Measurements from ENCODE around the gene SORBS2.

Gene SORBS2

DNA sequence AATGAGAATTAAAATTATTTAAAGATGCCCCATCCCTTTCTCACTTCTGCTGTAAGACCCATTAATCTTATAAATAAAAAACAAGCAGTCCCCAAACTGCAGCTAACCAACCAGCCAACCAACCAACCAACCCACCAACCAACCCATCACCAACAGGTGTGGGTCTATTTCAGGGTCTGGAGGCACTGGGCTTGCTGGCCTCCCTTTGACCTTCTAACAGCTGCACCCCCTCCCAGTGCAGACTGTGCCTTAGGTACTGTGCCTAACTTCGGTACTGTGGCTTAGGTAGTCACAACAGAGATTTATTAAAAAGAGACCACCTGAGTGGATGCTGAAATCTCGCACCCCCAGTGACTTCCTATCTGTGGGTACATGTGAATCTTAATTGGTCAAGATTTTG is 128.1 kb downstream of the SORBS2 start:
- Histone ChIP-seq H3K9ac (ENCODE audit: low read depth, low read length) (no peak overlapping the region), H3K9me3 (ENCODE audit: insufficient read depth, low read depth, low read length) (no peaks in the 10 kb centered on the region), H3K4me3 (ENCODE audit: low read length) (no peak overlapping the region), H3K36me3 (ENCODE audit: insufficient read depth, low read length) (no peaks in the 10 kb centered on the region), H3K27ac (ENCODE audit: low read depth, low read length) (no peak overlapping the region), H3K4me1 (ENCODE audit: insufficient read depth, low read length) (no peaks in the 10 kb centered on the region), H3K27me3 (ENCODE audit: insufficient read depth, low read length) (no peaks in the 10 kb centered on the region)
- 88% methylated on average over 2 of the region's 2 CpGs for WGBS

DNA sequence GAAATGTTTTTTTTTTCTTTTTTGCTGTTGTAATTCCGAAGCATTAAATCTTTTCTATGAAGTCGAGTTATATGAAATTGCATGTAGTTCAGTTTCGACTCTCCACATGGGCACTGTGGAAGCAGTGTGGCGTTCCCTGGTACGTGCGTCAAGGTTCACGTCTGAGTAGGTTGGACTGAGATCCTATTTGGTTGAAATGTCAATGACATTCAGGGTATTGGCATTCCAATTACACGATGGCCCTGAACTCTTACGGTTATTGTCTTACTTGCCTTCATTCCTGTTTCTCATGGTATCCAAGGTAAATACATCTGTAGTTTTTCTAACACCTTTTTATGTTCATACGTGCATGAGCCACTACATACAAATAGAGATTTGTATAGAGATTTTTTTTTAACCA is 128.8 kb downstream of the SORBS2 start:
- H3K4me1 ChIP-seq (ENCODE audit: insufficient read depth, low read length), result no peaks in the 10 kb centered on the region
- no peak overlapping the region for H3K27ac ChIP-seq (ENCODE audit: low read depth, low read length)
- no peak overlapping the region for H3K9ac ChIP-seq (ENCODE audit: low read depth, low read length)
- WGBS, result 96% methylated on average over 9 of the region's 10 CpGs
- H3K27me3 ChIP-seq (ENCODE audit: insufficient read depth, low read length), result no peaks in the 10 kb centered on the region
- no peaks in the 10 kb centered on the region for H3K9me3 ChIP-seq (ENCODE audit: insufficient read depth, low read depth, low read length)
- H3K4me3 ChIP-seq (ENCODE audit: low read length), result no peak overlapping the region
- no peaks in the 10 kb centered on the region for H3K36me3 ChIP-seq (ENCODE audit: insufficient read depth, low read length)

- H3K36me3 ChIP-seq (ENCODE audit: insufficient read depth, low read length), result no peaks in the 10 kb centered on the region
- H3K4me1 ChIP-seq (ENCODE audit: insufficient read depth, low read length), result no peaks in the 10 kb centered on the region
- H3K9me3 ChIP-seq (ENCODE audit: insufficient read depth, low read depth, low read length), result no peaks in the 10 kb centered on the region
- WGBS, result 92% methylated on average over 4 of the region's 5 CpGs
- no peak overlapping the region for H3K27ac ChIP-seq (ENCODE audit: low read depth, low read length)
- no peak overlapping the region for H3K9ac ChIP-seq (ENCODE audit: low read depth, low read length)
- H3K27me3 ChIP-seq (ENCODE audit: insufficient read depth, low read length), result no peaks in the 10 kb centered on the region
- no peak overlapping the region for H3K4me3 ChIP-seq (ENCODE audit: low read length)
These were observed 129.8 kb downstream of the SORBS2 start for GRCh38 chr4:185682236-185682635.

DNA sequence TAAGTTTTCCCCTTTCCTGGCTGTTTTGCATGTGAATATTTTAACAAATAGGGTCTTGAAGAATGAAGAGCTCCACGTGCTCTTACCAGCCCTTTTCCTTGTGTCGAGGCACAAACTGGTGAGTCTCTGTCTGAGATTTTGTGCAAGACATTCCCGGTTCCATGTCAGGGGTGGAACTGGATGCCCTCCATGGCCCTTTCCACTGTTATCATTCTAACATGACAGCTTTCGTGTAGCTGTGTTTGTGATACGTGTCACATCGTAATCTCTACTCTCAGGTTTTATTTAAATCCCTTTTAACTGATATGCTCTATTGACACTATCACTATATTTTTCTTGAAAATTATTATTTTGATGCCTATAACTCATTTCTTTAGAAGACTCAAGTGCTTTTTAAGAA is 130.4 kb downstream of the SORBS2 start:
- WGBS, result 87% methylated on average over 6 of the region's 6 CpGs
- H3K27me3 ChIP-seq (ENCODE audit: insufficient read depth, low read length), result no peaks in the 10 kb centered on the region

DNA sequence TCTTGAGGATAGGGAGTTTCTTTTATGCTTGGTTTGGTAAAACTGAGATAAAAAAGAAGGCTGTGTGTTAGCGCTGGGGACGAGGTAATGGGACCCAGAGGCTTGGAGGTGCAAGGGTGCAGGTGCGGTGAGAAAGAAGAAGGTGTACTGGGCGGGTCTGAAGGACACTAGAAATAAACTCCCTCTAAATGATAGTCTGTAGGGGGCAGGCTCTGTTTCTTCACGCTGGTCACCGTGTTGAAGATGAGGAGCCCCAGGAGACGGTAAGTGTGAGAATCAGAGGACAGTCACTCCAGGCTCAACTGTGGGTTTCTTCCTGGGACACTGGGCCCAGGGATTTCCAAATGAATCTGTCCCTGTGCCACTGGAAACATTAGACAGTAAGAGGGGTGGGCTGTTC is 131.4 kb downstream of the SORBS2 start:
- 89% methylated on average over 7 of the region's 7 CpGs for WGBS
- H3K4me3 ChIP-seq (ENCODE audit: low read length), result no peak overlapping the region
- H3K27ac ChIP-seq (ENCODE audit: low read depth, low read length), result no peak overlapping the region
- no peaks in the 10 kb centered on the region for H3K4me1 ChIP-seq (ENCODE audit: insufficient read depth, low read length)
- H3K9ac ChIP-seq (ENCODE audit: low read depth, low read length), result no peak overlapping the region
- no peaks in the 10 kb centered on the region for H3K9me3 ChIP-seq (ENCODE audit: insufficient read depth, low read depth, low read length)
- no peaks in the 10 kb centered on the region for H3K27me3 ChIP-seq (ENCODE audit: insufficient read depth, low read length)
- no peaks in the 10 kb centered on the region for H3K36me3 ChIP-seq (ENCODE audit: insufficient read depth, low read length)

More for the DNA sequence above, 130.4 kb downstream of the SORBS2 start:
- no peaks in the 10 kb centered on the region for H3K9me3 ChIP-seq (ENCODE audit: insufficient read depth, low read depth, low read length)
- H3K4me3 ChIP-seq (ENCODE audit: low read length), result no peak overlapping the region
- no peak overlapping the region for H3K9ac ChIP-seq (ENCODE audit: low read depth, low read length)
- no peak overlapping the region for H3K27ac ChIP-seq (ENCODE audit: low read depth, low read length)
- no peaks in the 10 kb centered on the region for H3K36me3 ChIP-seq (ENCODE audit: insufficient read depth, low read length)
- no peaks in the 10 kb centered on the region for H3K4me1 ChIP-seq (ENCODE audit: insufficient read depth, low read length)

GRCh38 chr4:185679523-185679922 is 132.5 kb downstream of the SORBS2 start:
- Histone ChIP-seq H3K4me3 (ENCODE audit: low read length) (no peak overlapping the region), H3K27me3 (ENCODE audit: insufficient read depth, low read length) (no peaks in the 10 kb centered on the region), H3K9ac (ENCODE audit: low read depth, low read length) (no peak overlapping the region), H3K36me3 (ENCODE audit: insufficient read depth, low read length) (no peaks in the 10 kb centered on the region), H3K4me1 (ENCODE audit: insufficient read depth, low read length) (no peaks in the 10 kb centered on the region), H3K9me3 (ENCODE audit: insufficient read depth, low read depth, low read length) (no peaks in the 10 kb centered on the region), H3K27ac (ENCODE audit: low read depth, low read length) (no peak overlapping the region)
- 93% methylated on average over 3 of the region's 3 CpGs for WGBS

DNA sequence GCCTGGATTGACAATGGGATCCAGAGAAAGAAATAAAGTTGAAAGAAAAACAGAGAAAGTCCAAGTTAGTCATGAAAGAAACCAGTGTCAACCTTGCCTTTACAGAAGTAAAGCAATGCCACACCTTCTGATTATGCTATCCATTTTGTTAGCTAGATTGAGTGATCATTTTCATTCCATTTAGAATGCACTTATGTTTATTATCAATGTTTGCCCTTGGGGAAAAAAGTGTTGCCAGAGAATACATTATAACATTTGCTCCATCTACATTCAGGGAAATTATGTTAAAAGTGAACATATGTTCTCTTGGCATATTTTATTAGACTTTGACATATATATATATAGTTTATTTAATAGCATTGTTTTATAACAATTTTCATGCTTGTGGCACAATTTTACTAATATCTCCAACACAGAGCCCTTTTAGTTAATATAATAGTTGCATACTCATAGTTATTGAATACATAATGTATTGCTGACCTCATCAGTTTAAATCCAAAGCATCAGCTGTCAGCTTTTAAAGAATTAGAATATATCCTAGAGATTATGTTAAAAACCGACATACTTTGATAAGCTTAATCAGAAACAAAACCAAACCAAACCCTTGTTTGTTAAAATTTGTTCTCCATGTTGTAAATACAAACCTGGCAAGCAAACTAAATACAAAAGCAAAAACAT is 134.2 kb downstream of the SORBS2 start:
- Histone ChIP-seq H3K9me3 (ENCODE audit: insufficient read depth, low read depth, low read length) (no peaks in the 10 kb centered on the region), H3K27me3 (ENCODE audit: insufficient read depth, low read length) (no peaks in the 10 kb centered on the region), H3K4me3 (ENCODE audit: low read length) (no peak overlapping the region), H3K4me1 (ENCODE audit: insufficient read depth, low read length) (no peaks in the 10 kb centered on the region), H3K27ac (ENCODE audit: low read depth, low read length) (no peak overlapping the region), H3K9ac (ENCODE audit: low read depth, low read length) (no peak overlapping the region), H3K36me3 (ENCODE audit: insufficient read depth, low read length) (no peaks in the 10 kb centered on the region)
- 100% methylated on average over 1 of the region's 1 CpG for WGBS

GRCh38 chr4:185672618-185673017 is 139.4 kb downstream of the SORBS2 start:
- Histone ChIP-seq H3K9me3 (ENCODE audit: insufficient read depth, low read depth, low read length) (no peaks in the 10 kb centered on the region), H3K9ac (ENCODE audit: low read depth, low read length) (no peak overlapping the region), H3K27ac (ENCODE audit: low read depth, low read length) (no peak overlapping the region), H3K4me3 (ENCODE audit: low read length) (no peak overlapping the region), H3K4me1 (ENCODE audit: insufficient read depth, low read length) (no peaks in the 10 kb centered on the region), H3K36me3 (ENCODE audit: insufficient read depth, low read length) (no peaks in the 10 kb centered on the region), H3K27me3 (ENCODE audit: insufficient read depth, low read length) (no peaks in the 10 kb centered on the region)
- WGBS, result 69% methylated on average over 4 of the region's 4 CpGs

GRCh38 chr4:185672151-185672550 is 139.8 kb downstream of the SORBS2 start:
- H3K27ac ChIP-seq (ENCODE audit: low read depth, low read length), result no peak overlapping the region
- no peak overlapping the region for H3K4me3 ChIP-seq (ENCODE audit: low read length)
- H3K36me3 ChIP-seq (ENCODE audit: insufficient read depth, low read length), result no peaks in the 10 kb centered on the region
- H3K27me3 ChIP-seq (ENCODE audit: insufficient read depth, low read length), result no peaks in the 10 kb centered on the region
- no peak overlapping the region for H3K9ac ChIP-seq (ENCODE audit: low read depth, low read length)
- 47% methylated on average over 2 of the region's 2 CpGs for WGBS
- no peaks in the 10 kb centered on the region for H3K9me3 ChIP-seq (ENCODE audit: insufficient read depth, low read depth, low read length)
- no peaks in the 10 kb centered on the region for H3K4me1 ChIP-seq (ENCODE audit: insufficient read depth, low read length)

DNA sequence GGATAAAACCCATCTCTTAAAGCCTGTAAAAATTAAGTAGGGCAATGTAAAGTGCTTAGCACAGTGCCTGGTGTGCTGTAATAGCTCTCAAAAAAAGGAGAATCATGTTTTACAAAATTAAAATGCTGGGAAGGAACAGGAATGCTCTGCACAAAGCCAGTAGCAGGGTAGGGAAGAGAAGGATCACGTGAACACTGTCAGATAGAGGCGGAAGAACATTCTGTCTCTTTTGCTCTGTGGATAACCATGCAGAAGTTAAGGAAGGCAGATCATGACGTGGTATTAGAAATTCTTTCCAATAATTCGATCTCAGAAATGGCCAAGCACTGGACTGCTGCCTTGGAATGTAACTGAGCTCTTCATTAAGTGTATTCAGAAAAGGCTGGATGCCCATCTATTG is 140.5 kb downstream of the SORBS2 start:
- no peak overlapping the region for H3K27ac ChIP-seq (ENCODE audit: low read depth, low read length)
- WGBS, result 95% methylated on average over 4 of the region's 4 CpGs
- H3K36me3 ChIP-seq (ENCODE audit: insufficient read depth, low read length), result no peaks in the 10 kb centered on the region
- H3K27me3 ChIP-seq (ENCODE audit: insufficient read depth, low read length), result no peaks in the 10 kb centered on the region
- no peaks in the 10 kb centered on the region for H3K4me1 ChIP-seq (ENCODE audit: insufficient read depth, low read length)
- H3K4me3 ChIP-seq (ENCODE audit: low read length), result no peak overlapping the region
- no peak overlapping the region for H3K9ac ChIP-seq (ENCODE audit: low read depth, low read length)
- H3K9me3 ChIP-seq (ENCODE audit: insufficient read depth, low read depth, low read length), result no peaks in the 10 kb centered on the region

- Histone ChIP-seq H3K27me3 (ENCODE audit: insufficient read depth, low read length) (no peaks in the 10 kb centered on the region), H3K4me1 (ENCODE audit: insufficient read depth, low read length) (no peaks in the 10 kb centered on the region), H3K4me3 (ENCODE audit: low read length) (no peak overlapping the region), H3K9me3 (ENCODE audit: insufficient read depth, low read depth, low read length) (no peaks in the 10 kb centered on the region), H3K36me3 (ENCODE audit: insufficient read depth, low read length) (0 out of 2 replicates have a peak, but pooled peaks cover 2% of the 10 kb centered on the region), H3K27ac (ENCODE audit: low read depth, low read length) (no peak overlapping the region), H3K9ac (ENCODE audit: low read depth, low read length) (no peak overlapping the region)
- 96% methylated on average over 2 of the region's 2 CpGs for WGBS
These were observed 140.9 kb downstream of the SORBS2 start for GRCh38 chr4:185671066-185671465.

DNA sequence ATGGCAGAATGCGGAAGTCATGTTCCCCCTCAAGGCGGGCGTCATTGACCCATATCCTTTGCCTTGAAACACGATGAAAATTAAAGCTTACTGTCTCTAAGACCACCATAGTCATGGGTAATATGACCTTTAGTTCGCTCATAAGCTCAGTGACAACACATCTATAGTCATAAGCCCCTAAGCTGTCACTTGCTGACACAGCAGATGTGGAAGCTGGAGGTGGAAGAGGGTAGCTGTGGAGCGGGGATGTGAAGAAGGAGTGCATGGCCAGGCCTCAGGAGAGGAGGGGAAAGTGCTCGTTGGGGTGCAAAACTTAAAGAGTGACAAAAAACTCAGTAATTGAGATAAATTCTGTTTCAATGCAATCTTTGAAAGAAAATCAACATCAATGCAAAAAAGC is 142.7 kb downstream of the SORBS2 start:
- Histone ChIP-seq H3K4me3 (ENCODE audit: low read length) (no peak overlapping the region), H3K9me3 (ENCODE audit: insufficient read depth, low read depth, low read length) (no peaks in the 10 kb centered on the region), H3K4me1 (ENCODE audit: insufficient read depth, low read length) (no peaks in the 10 kb centered on the region), H3K27me3 (ENCODE audit: insufficient read depth, low read length) (no peaks in the 10 kb centered on the region), H3K36me3 (ENCODE audit: insufficient read depth, low read length) (0 out of 2 replicates have a peak, but pooled peaks cover 3% of the 10 kb centered on the region), H3K9ac (ENCODE audit: low read depth, low read length) (no peak overlapping the region), H3K27ac (ENCODE audit: low read depth, low read length) (no peak overlapping the region)
- WGBS, result 90% methylated on average over 7 of the region's 7 CpGs

All from HUES64 (cell line).